ENCODE results near the gene VRK1. TPM values are rescaled to one million over a fixed set of nuclear protein-coding genes. Genes with fewer than 3 reads are reported as not detected.

Gene VRK1
- total RNA-seq, 1 experiment from 2014 or later = 26.5 TPM

DNA sequence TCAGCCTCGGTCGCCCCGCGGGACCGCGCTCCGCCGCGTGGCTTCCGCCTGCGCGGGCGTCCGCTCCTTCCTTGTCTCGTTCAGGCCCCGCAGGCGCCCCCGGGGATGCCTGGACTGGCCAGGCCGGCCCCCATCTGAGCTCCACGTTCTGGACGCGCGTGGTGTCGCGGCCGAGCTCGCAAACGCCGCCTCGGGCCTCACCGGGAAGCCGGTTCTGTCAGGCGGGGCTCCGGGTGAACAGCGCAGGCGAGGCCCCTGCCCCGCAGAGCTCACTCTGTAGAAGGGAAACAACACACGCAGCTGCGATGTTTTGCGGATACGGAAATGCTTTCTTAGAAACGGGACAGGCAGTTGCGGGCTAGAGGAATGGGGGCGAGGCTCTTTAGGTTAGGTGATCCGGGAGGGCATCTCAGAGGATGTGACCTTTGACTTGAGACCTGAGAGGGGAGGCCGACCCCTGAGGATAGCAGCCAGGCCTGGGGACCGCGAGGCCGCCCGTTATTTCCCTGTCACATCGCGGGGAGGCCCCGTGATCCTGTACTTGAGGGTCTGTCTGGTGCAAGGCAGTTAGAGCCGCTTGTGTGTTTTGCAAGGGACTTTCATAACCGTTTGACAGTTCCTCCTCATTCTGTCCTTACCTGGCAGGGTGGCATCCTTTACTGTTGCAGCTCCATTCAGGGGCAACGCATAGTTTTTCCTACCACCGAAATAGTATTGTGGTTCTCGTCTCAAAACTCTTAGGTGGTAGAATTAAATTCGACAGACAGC is 584 bp downstream of the VRK1 start:
- TF ChIP-seq SIN3A (IDR thresholded peaks at IDR 0.05; ENCODE audit: borderline replicate concordance, insufficient read depth, low read depth, low read length) = peak; percentile 52; the same call in 1 of the 2 replicates
- TF ChIP-seq, protein P1, sequence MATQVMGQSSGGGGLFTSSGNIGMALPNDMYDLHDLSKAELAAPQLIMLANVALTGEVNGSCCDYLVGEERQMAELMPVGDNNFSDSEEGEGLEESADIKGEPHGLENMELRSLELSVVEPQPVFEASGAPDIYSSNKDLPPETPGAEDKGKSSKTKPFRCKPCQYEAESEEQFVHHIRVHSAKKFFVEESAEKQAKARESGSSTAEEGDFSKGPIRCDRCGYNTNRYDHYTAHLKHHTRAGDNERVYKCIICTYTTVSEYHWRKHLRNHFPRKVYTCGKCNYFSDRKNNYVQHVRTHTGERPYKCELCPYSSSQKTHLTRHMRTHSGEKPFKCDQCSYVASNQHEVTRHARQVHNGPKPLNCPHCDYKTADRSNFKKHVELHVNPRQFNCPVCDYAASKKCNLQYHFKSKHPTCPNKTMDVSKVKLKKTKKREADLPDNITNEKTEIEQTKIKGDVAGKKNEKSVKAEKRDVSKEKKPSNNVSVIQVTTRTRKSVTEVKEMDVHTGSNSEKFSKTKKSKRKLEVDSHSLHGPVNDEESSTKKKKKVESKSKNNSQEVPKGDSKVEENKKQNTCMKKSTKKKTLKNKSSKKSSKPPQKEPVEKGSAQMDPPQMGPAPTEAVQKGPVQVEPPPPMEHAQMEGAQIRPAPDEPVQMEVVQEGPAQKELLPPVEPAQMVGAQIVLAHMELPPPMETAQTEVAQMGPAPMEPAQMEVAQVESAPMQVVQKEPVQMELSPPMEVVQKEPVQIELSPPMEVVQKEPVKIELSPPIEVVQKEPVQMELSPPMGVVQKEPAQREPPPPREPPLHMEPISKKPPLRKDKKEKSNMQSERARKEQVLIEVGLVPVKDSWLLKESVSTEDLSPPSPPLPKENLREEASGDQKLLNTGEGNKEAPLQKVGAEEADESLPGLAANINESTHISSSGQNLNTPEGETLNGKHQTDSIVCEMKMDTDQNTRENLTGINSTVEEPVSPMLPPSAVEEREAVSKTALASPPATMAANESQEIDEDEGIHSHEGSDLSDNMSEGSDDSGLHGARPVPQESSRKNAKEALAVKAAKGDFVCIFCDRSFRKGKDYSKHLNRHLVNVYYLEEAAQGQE (IDR thresholded peaks at IDR 0.05; ENCODE audit: insufficient read depth in 1 of 2, low read depth in 2 of 2, low read length in 1 of 2) = no peak
- BruUV-seq (replicated peaks) = no TSS peak
- Histone ChIP-seq H3K36me3 (ENCODE audit: control insufficient read depth, insufficient read depth, low read length) (no peaks in the 10 kb centered on the region), H3K4me1 (ENCODE audit: control insufficient read depth, insufficient read depth, low read length) (peaks cover 3% of the 10 kb centered on the region), H3K27ac (ENCODE audit: low read length) (peak overlapping the region; percentile 79), H3K4me3 (ENCODE audit: low read depth in 2 of 2, low read length in 2 of 2) (peak overlapping the region; percentile 81), H3K27me3 (ENCODE audit: control insufficient read depth, insufficient read depth, low read length) (no peaks in the 10 kb centered on the region), H3K9me3 (ENCODE audit: control insufficient read depth, insufficient read depth, low read depth, low read length) (no peaks in the 10 kb centered on the region)
- ATAC-seq = peak; percentile 66
- in situ Hi-C loops (cut with HindIII; ENCODE audit: low pct_unique_long_range_greater_than_20kb, low sequenced_read_pairs) = no loop called here
- POLR2A ChIA-PET = interaction anchor here (0.7 kb wide), 1 partner anchor 47 kb away, joined by 12 read pairs; no protein-coding TSS in a partner anchor
- intact Hi-C loops (cut with micrococcal nuclease; ENCODE audit: unreplicated experiment) = no loop called here
- no peak for DNase-seq (ENCODE audit: low read depth, low spot score)
- CTCF ChIA-PET = no interaction called here

DNA sequence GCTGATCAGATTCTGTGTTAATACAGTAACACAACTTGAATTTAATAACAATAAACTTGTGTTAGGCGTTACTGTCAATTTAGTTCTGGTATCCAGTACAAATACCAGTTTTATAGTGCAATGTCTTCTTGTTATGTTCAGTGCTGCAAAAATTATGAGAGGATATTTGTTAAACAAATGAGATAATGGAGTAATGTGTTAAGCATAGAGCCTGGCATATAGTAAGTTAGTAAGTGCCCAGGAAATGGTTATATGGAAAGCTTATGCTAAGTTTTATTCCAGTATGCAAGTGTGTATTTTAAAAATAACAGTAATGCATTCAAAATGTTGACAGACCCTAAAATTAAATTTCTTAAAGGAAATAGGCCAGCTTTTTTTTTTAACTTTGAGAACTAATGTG is 1.8 kb downstream of the VRK1 start:
- in situ Hi-C loops (cut with HindIII; ENCODE audit: low pct_unique_long_range_greater_than_20kb, low sequenced_read_pairs) = no loop called here
- H3K27me3 ChIP-seq (ENCODE audit: control insufficient read depth, insufficient read depth, low read length) = no peaks in the 10 kb centered on the region
- ChIA-PET POLR2A (interaction anchor here (0.7 kb wide), 1 partner anchor 397 kb away, joined by 3 read pairs; no protein-coding TSS in a partner anchor), CTCF (no interaction called here)
- no peaks in the 10 kb centered on the region for H3K9me3 ChIP-seq (ENCODE audit: control insufficient read depth, insufficient read depth, low read depth, low read length)
- intact Hi-C loops (cut with micrococcal nuclease; ENCODE audit: unreplicated experiment) = no loop called here
- DNase-seq (ENCODE audit: low read depth, low spot score) (no peak), ATAC-seq (no peak)
- H3K4me3 ChIP-seq (ENCODE audit: low read depth in 2 of 2, low read length in 2 of 2) = no peak overlapping the region
- H3K36me3 ChIP-seq (ENCODE audit: control insufficient read depth, insufficient read depth, low read length) = no peaks in the 10 kb centered on the region
- peaks cover 3% of the 10 kb centered on the region for H3K4me1 ChIP-seq (ENCODE audit: control insufficient read depth, insufficient read depth, low read length)
- TF ChIP-seq, protein P2, sequence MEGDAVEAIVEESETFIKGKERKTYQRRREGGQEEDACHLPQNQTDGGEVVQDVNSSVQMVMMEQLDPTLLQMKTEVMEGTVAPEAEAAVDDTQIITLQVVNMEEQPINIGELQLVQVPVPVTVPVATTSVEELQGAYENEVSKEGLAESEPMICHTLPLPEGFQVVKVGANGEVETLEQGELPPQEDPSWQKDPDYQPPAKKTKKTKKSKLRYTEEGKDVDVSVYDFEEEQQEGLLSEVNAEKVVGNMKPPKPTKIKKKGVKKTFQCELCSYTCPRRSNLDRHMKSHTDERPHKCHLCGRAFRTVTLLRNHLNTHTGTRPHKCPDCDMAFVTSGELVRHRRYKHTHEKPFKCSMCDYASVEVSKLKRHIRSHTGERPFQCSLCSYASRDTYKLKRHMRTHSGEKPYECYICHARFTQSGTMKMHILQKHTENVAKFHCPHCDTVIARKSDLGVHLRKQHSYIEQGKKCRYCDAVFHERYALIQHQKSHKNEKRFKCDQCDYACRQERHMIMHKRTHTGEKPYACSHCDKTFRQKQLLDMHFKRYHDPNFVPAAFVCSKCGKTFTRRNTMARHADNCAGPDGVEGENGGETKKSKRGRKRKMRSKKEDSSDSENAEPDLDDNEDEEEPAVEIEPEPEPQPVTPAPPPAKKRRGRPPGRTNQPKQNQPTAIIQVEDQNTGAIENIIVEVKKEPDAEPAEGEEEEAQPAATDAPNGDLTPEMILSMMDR (IDR thresholded peaks at IDR 0.05) = no peak
- TF ChIP-seq, protein P1 (IDR thresholded peaks at IDR 0.05; ENCODE audit: insufficient read depth in 1 of 2, low read depth in 2 of 2, low read length in 1 of 2) = no peak
- TF ChIP-seq POLR2AphosphoS5 (IDR thresholded peaks at IDR 0.05; ENCODE audit: low read depth, low read length) = no peak
- TF ChIP-seq TCF7L2 (IDR thresholded peaks at IDR 0.05; ENCODE audit: low read depth, low read length) = no peak
- no peak for TF ChIP-seq SIN3A (IDR thresholded peaks at IDR 0.05; ENCODE audit: borderline replicate concordance, insufficient read depth, low read depth, low read length)
- no peak overlapping the region for H3K27ac ChIP-seq (ENCODE audit: low read length)
- TSS peak; percentile 68 for BruUV-seq (replicated peaks)

Measured in Panc1 (cell line).